NCI-H748 treated with DMSO at 0.1 percent for 48 hours (cell line): ENCODE data around the gene SLC24A3.
"Not testable (repeated sequence)": the region's sequence is repeated elsewhere in the genome, so short reads cannot be mapped to it uniquely, and the experiment has no call there.

ENCODE experiments used
- DNase-seq: peaks from one replicate; lab custom pipeline; 2025; lab: John Stamatoyannopoulos, UW

Gene SLC24A3

GRCh38 chr20:19746396-19746795 is 534.0 kb downstream of the SLC24A3 start:
- DNase-seq = no peak

DNA sequence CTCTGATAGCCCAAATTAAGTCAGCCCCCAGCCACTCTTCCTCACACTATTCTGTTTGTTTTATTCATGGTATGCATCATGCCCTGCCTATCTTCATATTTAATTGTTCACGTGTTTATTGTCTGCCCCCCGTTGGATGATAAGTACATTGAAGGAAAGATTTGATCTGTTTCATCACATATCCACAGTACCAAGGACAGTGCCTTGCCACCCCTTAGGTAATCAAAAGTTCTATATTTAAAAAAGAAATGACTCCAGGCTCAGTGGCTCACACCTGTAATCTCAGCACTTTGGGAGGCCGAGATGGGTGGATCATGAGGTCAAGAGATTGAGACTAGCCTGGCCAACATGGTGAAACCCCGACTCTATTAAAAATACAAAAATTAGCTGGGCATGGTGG is 535.5 kb downstream of the SLC24A3 start:
- no peak for DNase-seq

DNA sequence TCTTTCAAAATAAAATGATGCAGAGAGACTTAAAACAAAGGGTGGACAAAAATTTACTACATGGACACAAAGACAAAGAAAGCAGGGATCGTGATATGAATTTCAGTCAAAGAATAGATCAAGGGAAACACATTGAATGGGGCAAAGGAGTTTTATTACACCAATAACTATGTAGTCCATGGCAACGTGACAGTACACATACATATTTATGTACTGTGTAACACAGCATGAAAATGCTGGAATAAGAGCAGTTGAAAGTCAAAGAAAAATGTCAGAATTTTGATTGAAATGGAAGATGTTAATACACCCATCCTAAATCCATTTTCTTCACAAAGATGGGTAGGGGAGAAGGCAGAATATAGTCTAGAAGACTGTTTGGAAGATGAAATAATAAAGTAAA is 536.2 kb downstream of the SLC24A3 start:
- DNase-seq = no peak

DNA sequence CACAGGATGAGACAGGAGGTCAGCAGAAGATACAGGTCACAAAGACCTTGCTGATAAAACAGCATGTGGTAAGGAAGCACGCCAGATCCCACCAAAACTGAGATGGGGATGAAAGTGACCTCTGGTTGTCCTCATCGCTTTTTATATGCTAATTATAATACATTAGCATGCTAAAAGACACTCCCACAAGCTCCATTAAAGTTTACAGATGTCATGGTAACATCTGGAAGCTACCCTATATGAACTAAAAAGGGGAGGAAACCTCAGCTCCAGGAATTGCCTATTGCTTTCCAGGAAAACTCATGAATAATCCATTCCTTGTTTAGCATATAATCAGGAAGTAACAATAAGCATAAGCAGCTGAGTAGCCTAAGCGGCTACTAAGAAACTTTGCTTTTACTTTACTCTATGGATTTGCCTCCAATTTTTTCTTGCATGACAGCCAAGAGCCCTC is 537.2 kb downstream of the SLC24A3 start:
- DNase-seq = no peak

DNA sequence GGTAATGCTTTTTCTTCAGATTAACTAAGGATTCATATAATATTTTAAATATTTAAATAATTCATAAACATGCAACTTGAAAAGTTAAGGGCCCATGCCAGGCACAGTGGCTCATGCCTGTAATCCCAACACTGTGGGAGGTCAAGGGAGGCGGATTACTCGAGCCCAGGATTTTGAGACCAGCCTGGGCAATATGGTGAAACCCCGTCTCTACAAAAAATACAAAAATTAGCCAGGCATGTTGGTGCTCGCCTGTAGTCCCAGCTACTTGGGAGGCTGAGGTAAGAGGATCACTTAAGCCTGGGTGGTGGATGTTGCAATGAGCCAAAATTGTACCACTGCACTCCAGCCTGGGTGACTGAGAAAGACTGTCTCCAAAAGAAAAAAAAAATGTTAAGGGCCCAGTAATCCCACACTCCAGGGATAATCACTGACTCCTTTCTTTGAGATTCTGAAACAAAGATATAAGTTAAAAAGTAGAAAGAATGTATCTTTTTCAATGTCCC is 537.7 kb downstream of the SLC24A3 start:
- no peak for DNase-seq

DNA sequence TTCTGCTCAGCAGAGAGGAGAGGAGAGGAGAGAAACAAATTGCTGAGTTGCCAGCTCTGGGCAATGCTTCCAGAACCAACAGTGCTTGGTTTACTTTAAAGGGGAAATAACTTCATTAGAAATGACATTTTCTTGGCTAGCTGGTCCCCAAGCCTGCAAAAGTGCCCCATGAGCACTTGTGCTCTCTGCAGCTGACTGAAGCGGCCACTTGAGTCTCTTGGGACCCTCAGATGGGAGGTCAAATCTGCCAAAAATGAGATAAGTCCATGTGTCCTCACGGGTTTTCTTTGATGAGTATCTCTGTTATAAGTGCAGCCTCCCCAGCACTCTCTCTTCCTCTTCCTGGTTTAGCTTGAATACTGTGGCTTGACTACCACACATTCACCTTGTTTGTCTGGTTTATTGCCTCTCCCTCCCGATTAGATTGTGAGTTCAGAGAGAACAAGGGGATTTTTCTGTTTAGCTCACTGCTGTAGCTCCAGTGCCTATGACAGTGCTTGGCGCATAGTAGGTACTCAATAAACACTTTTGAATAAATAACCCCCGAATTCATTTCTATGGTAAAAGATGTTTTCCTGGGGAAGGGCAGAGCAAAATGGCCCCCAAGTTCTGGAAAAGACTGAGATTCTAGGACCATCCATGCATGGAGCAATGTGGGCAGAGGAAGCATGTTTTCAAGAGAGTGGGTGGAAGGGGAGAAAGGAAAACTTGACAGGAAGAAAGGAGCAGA is 538.6 kb downstream of the SLC24A3 start:
- no peak for DNase-seq

DNA sequence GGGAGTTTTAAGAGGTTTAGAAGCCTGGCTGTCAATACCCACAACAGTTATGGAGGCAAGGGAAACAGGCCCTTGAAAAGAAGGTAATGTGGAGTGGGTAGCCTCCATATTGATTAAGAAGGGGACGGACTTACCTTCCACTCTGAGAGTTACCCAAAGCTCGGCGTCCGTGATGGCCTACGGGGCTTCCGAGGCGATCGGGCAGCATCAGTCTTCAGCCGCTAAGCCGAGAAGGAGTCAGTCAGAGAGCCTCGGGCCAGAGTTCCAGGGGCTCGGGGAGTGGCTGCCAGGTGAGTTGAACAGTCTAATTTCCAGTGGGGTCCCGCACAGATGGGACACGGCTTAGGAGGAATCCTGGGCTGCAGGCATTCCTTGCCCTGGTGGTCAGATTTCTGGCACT is 541.8 kb downstream of the SLC24A3 start:
- not testable (repeated sequence) for DNase-seq

- DNase-seq = peak; percentile 27
Observed at GRCh38 chr20:19756761-19757486, 544.5 kb downstream of the SLC24A3 start.

- peak; percentile 89 for DNase-seq
Observed at GRCh38 chr20:19757487-19758132, 545.2 kb downstream of the SLC24A3 start.

- DNase-seq = no peak
Observed at GRCh38 chr20:19758133-19758500, 545.7 kb downstream of the SLC24A3 start, which contains the start of gene RIN2. Gene RIN2 (plus strand): TSS chr20:19758258. CDS start chr20:19889602, 131,344 bp downstream.

GRCh38 chr20:19758501-19759331 is 546.3 kb downstream of the SLC24A3 start:
- DNase-seq = no peak

DNA sequence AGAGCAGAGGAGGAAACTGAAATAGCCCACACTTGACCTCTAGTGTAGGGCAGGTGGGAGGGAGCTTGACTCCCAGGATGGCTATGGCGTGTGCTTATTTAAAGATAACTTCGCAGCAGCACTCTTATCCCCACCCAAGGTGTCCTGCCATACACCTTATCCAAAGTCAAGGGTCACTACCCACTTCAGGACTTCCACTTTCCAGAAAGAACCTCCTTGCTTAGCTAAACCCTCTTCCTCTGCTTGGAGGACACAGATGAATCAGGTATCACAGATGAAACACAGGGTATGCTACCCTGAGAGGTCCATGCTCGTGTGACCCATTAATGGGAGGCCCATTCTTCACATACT is 547.9 kb downstream of the SLC24A3 start:
- DNase-seq = no peak

- DNase-seq = no peak
Observed at GRCh38 chr20:19761326-19761725, 548.9 kb downstream of the SLC24A3 start.

DNA sequence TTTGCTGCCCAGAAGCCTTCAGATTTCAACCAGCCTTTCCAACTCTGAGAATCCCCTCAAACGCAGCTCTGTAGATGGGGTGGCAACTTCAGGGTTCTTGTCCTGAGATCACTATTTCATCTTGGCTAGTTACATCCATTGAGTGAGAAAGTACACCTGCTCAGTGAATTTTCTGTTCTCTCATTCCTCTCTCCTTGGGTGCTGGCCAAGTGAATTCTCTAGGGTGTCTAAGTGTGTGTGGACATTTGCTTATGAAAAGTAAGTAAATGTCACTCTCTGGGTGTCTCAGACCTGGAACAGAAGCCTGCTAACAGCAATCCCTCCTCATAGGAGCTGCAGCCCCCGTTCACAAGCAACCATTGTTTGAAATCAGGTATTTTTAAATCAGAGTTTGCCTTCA is 549.4 kb downstream of the SLC24A3 start:
- no peak for DNase-seq

- no peak for DNase-seq
Observed at GRCh38 chr20:19764207-19764606, 551.8 kb downstream of the SLC24A3 start.

GRCh38 chr20:19765266-19765665 is 552.8 kb downstream of the SLC24A3 start:
- no peak for DNase-seq

GRCh38 chr20:19765913-19766312 is 553.5 kb downstream of the SLC24A3 start:
- DNase-seq = no peak

- DNase-seq = no peak
Observed at GRCh38 chr20:19767070-19767469, 554.6 kb downstream of the SLC24A3 start.

DNA sequence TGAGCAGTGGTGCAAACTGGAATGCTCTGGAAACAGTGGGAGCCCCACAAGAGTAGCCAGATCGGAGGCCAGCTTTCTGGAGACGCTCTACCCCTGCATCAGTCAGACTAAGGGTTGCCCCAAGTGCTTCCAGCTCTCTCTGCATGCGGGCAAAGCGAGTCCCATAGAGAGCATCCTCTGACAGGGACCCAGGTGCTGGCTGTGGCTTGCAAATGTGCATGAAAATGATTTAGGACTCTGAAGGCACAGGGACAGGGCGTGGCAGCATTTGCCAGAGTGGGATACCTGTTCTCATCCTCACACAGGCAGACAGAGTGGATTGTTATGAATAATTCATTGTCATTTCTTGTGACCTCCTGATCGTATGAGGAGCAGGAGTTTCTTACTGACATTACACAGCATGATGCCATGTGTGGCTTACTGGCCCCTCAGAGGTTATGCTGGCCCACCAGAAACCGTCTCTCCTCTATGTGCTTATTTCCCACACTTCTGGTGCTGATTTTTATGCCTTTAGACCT is 555.9 kb downstream of the SLC24A3 start:
- no peak for DNase-seq

DNA sequence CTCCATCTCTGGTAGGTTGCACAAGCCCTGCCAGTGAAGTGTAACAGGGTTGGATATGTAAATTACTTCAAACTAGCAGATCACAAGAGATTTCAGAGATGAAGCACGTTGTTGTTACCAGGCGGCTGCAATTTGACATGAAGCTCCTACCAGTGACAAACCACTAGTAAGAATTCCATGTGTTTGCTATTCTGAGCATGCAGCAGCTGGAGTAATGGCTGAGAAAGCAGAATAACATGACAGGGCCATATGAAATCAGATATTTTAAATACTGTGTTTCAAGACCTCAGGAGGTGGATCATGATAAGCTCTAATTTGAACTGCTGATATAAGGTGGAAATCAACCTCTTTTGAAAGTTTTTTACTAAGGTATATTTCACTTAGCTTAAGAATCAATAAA is 557.1 kb downstream of the SLC24A3 start:
- DNase-seq = no peak

- DNase-seq = no peak
Observed at GRCh38 chr20:19770375-19770774, 557.9 kb downstream of the SLC24A3 start.

DNA sequence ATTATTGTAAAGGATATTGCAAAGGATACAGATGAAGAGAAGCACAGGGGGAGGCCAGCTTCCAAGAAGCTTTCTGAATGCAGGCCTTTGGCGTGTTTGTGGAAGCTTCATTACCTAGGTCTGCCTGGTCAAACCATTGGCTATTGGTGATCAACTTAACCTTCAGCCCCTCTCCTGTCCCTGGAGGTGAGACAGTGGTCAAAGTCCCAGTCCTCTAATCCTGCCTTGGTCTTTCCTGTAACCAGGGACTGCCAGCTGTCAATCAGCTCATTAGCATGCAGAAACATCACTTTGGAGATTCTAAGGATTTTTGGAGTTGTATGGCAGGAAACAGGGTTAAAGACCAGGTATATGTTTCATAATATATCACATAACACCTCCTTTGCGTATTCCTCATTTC is 558.6 kb downstream of the SLC24A3 start:
- no peak for DNase-seq
